ENCODE results near the gene FKRP.

Gene FKRP

GRCh38 chr19:46731007-46731501 is 14.8 kb upstream of the FKRP start:
- DNase-seq (ENCODE audit: low spot score): no peak

- DNase-seq (ENCODE audit: low spot score): no peak
Measured at GRCh38 chr19:46731584-46731983, 14.3 kb upstream of the FKRP start.

- no peak for DNase-seq (ENCODE audit: low spot score)
Measured at GRCh38 chr19:46732172-46732938, 13.5 kb upstream of the FKRP start.

GRCh38 chr19:46732966-46733689 is 12.7 kb upstream of the FKRP start:
- no peak for DNase-seq (ENCODE audit: low spot score)

- DNase-seq (ENCODE audit: low spot score): no peak
Measured at GRCh38 chr19:46733690-46734292, 12.1 kb upstream of the FKRP start.

- DNase-seq (ENCODE audit: low spot score): no peak
Measured at GRCh38 chr19:46736531-46737297, 9.1 kb upstream of the FKRP start.

- no peak for DNase-seq (ENCODE audit: low spot score)
Measured at GRCh38 chr19:46737298-46737654, 8.6 kb upstream of the FKRP start.

- no peak for DNase-seq (ENCODE audit: low spot score)
Measured at GRCh38 chr19:46737761-46738171, 8.1 kb upstream of the FKRP start.

- DNase-seq (ENCODE audit: low spot score): no peak
Measured at GRCh38 chr19:46739290-46739771, 6.5 kb upstream of the FKRP start.

GRCh38 chr19:46741447-46741846 is 4.4 kb upstream of the FKRP start:
- no peak for DNase-seq (ENCODE audit: low spot score)

- no peak for DNase-seq (ENCODE audit: low spot score)
Measured at GRCh38 chr19:46742926-46743480, 2.9 kb upstream of the FKRP start.

GRCh38 chr19:46744005-46744691 is 1.7 kb upstream of the FKRP start:
- DNase-seq (ENCODE audit: low spot score): no peak

- no peak for DNase-seq (ENCODE audit: low spot score)
Measured at GRCh38 chr19:46745030-46745429, 827 bp upstream of the FKRP start.

- DNase-seq (ENCODE audit: low spot score): peak; percentile 29
Measured at GRCh38 chr19:46746281-46747057, 612 bp downstream of the FKRP start, which contains the start of gene STRN4. Gene STRN4, minus strand, starts transcription at chr19:46746450. Its CDS starts 20 bp downstream, at chr19:46746430.

GRCh38 chr19:46748325-46749109 is 2.7 kb downstream of the FKRP start:
- peak; percentile 28 for DNase-seq (ENCODE audit: low spot score)

- DNase-seq (ENCODE audit: low spot score): peak; percentile 32
Measured at GRCh38 chr19:46753420-46754155, 7.7 kb downstream of the FKRP start.

- no peak for DNase-seq (ENCODE audit: low spot score)
Measured at GRCh38 chr19:46755077-46755852, 9.4 kb downstream of the FKRP start.

All from SK-N-DZ (cell line).